Globus pallidus (tissue), 1 donor: Measurements from ENCODE around the gene PTEN.
"Not testable (repeated sequence)": the region's sequence is repeated elsewhere in the genome, so short reads cannot be mapped to it uniquely, and the experiment has no call there.

ENCODE experiments used
- DNase-seq: peaks from one replicate; pipeline ENCODE4 v3.0.0-alpha.2; 2015; ENCODE audit warnings: low spot score

Gene PTEN

GRCh38 chr10:87863053-87863943 lies at the start of gene PTEN, which contains the start of gene KLLN:
Gene PTEN, plus strand, starts transcription at chr10:87863625. Its CDS starts 845 bp downstream, at chr10:87864470.
Gene KLLN, minus strand, starts transcription at chr10:87863533. Its CDS starts 1,046 bp downstream, at chr10:87862487.
- DNase-seq: peak; percentile 89

GRCh38 chr10:87816163-87816897 lies 47.1 kb upstream of the PTEN start:
- no peak for DNase-seq

DNA sequence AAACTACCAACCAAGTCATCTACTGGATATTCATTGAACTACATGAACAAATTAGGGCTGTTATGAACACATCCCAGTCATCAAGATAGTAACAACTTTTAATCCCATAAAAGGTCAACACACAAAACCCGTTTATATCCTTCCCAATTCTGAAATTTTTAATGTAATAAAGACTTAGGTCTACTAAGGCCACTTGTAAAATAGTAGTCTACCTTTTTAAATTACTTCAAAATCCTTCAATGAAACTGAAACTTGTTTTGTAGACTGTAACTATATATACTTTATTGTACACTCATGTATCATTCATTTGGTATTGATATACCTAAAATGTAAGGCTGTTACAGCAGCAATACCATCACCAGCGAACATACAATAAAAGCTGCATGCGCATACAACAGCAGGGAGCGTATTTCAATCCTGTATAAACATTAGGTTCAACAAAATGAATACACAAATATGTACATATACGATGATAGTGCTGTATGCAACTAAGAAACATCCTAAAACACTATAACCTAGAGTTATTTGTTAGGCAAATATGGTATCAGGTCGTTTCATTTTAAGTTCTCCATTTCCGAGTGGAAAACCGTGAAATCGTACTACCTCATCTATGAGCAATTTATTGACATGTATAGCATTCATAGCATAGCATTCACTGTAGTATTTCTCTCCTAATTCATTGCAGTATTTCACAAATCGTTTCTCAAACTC lies 46.4 kb upstream of the PTEN start:
- DNase-seq: no peak

- DNase-seq: peak; percentile 79
These were observed 45.6 kb upstream of the PTEN start, which contains the start of gene ATAD1 for GRCh38 chr10:87817609-87818504. Gene ATAD1, minus strand, starts transcription at chr10:87818226. Its CDS starts 3,627 bp downstream, at chr10:87814599.

GRCh38 chr10:87818505-87819288 lies 44.7 kb upstream of the PTEN start:
- peak; percentile 18 for DNase-seq

GRCh38 chr10:87819289-87819585 lies 44.2 kb upstream of the PTEN start:
- DNase-seq: no peak

DNA sequence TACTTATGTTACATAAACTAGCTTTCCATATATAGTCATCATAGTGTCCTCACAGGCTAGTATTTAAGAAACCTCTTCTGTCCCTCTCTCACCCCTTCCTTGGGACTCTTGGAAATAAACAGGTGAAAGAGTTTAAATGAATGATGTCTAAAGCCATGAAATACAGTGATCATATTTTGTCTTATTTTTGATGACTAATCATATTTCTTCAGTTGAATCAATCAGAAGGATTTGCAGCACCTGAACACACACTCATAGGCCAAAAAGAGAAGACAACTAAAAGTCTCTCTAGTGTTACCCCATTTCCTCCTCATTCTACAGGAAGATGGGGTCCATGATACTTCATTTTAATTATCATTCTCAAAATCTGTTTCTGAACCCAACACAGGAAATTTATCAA lies 36.8 kb upstream of the PTEN start:
- no peak for DNase-seq

GRCh38 chr10:87827681-87828080 lies 35.7 kb upstream of the PTEN start:
- no peak for DNase-seq

GRCh38 chr10:87829051-87829450 lies 34.4 kb upstream of the PTEN start:
- DNase-seq: not testable (repeated sequence)

GRCh38 chr10:87829986-87830729 lies 33.3 kb upstream of the PTEN start:
- no peak for DNase-seq

DNA sequence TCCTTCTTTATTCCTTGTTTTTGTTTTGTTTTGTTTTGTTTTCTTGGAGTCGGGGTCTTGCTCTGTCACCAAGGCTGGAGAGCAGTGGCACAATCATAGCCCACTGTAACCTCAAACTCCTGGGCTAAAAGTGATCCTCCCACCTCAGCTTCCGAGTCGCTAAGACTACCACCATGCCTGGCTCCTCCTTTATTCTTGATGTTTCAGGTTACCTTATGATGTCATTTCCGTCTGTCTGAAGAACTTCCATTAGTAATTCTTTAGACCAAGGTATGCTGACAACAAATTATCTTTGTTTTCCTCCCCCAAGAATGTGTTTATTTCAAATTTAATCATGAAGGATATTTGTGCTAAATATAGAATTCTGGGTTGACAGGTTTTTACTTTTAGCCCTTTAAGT lies 27.3 kb upstream of the PTEN start:
- no peak for DNase-seq

DNA sequence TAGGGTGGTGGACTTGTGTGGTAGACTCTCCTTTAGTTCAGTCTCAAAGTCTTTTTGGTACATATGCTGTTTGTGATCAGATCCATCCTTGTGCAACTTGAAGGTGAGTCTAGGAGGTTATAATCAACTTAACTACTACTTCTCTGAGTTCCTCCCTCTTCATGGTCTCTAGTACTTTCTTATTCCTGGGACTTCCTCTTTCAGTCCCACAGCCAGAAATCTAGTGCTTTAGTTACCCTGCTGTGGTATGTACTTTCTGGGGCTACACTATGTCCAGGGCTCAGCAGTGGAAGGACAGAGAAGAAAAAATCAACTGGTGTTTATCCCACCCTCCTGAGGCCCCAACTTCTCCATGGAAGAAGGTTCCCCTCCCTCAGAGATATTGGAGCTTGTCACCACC lies 26.0 kb upstream of the PTEN start:
- DNase-seq: peak; percentile 5

- no peak for DNase-seq
These were observed 24.8 kb upstream of the PTEN start for GRCh38 chr10:87838650-87839049.

- DNase-seq: no peak
These were observed 22.2 kb upstream of the PTEN start for GRCh38 chr10:87841186-87841585.

GRCh38 chr10:87842220-87842641 lies 21.2 kb upstream of the PTEN start:
- no peak for DNase-seq

DNA sequence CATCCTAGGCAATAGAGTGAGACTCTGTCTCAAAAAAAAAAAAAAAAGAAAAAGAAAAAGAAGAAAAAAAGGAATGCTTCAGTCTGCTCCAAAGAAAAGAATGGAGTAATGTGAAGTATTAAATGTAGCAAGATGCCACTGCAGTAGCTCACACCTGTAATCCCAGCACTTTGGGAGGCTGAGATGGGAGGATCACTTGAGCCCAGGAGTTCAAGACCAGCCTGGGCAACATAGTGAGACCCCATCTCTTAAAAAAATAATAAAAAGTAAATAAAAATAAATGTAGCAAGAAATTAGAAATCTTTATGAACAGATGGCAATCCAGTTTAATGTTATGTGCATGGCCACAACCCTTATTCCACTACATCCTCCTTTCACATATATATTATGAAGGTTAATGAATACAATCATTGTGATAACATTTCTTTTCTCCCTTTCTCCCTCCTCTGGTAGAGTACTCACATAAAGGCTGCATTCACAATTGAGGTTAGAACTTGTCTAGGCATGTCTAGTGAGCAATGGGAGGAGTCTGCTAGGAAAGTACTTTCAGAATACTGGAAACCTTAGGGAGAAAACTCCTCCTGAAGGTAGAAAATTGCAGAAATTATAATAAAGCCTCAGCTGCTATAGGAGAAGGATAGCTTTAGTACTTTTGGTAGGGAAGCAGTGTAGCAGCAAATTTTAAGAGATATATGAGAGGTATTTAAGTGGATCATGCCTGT lies 20.5 kb upstream of the PTEN start:
- DNase-seq: no peak

DNA sequence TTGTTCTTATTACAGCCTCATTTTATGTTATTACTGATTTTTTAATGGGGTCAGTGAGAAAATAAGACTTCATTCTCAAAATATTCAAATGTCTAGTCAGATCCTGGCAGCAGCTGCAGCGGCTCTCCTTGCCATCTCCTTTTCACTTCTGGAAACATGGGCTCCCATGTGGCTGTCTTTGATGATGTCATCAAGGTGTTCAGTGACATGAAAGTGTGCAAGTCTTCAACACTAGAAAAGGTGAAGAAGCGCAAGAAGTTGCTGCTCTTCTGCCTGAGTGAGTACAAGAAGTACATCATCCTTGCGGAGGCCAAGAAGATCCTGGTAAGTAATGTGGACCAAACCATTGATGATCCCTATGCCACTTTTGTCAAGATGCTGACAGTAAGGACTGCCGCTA lies 19.7 kb upstream of the PTEN start:
- DNase-seq: no peak

DNA sequence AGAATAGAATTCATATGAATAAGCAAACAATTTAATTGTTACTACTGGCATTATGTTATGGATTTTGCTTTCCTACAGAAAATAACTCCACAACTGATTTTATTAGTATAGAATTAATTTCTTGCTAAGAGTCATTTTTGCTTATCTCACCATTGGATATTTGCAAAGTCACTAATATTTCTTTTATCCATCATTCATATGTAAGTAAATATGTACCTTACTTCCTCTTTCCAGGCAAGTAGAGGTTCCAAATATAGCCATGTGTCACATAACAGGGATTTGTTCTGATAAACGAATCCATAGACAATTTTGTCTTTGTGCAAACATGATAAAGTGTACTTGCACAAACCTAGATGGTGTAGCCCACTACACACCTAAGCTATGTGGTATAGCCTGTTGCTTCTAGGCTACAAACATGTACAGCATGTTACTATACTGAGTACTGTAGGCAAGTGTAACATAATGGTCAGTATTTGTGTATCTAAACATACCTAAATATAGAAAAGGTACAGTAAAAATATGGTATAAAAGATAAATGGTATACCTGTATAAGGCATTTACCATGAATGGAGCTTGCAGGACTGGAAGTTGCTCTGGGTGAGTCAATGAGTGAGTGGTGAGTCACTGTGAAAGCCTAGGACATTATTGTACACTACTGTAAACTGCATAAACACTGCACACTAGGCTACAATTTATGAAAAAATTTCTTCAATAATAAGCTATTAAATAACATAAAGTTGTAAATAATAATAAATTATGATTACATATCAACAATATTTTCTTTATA lies 18.4 kb upstream of the PTEN start:
- DNase-seq: no peak
